ENCODE results near the gene PTPN6.

DNA sequence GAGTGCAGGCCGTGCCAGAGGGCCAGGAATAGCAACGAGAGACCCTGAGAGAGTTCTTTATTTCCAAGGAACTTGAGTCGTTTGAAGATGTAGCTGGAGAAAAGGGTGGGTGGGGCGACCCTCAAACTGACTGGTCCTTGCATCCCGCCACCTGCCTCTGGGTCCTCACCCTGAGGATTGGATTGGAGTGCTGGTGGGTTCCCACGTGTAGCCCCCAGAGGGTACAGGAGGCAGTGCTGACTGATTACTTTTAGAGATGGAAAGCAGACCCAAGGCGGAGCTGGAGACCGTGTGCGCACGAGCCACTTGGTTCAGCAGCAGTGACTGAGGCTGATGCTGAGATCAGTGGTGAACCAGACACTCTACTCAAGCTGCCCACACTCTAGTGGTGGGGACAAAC is 26.5 kb downstream of the PTPN6 start:
- TF ChIP-seq, protein P1, sequence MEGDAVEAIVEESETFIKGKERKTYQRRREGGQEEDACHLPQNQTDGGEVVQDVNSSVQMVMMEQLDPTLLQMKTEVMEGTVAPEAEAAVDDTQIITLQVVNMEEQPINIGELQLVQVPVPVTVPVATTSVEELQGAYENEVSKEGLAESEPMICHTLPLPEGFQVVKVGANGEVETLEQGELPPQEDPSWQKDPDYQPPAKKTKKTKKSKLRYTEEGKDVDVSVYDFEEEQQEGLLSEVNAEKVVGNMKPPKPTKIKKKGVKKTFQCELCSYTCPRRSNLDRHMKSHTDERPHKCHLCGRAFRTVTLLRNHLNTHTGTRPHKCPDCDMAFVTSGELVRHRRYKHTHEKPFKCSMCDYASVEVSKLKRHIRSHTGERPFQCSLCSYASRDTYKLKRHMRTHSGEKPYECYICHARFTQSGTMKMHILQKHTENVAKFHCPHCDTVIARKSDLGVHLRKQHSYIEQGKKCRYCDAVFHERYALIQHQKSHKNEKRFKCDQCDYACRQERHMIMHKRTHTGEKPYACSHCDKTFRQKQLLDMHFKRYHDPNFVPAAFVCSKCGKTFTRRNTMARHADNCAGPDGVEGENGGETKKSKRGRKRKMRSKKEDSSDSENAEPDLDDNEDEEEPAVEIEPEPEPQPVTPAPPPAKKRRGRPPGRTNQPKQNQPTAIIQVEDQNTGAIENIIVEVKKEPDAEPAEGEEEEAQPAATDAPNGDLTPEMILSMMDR (IDR thresholded peaks at IDR 0.05) = no peak
- TF ChIP-seq EZH2 (IDR thresholded peaks at IDR 0.05) (no peak), EZH2phosphoT487 (IDR thresholded peaks at IDR 0.05) (no peak)

Measured in neural progenitor cell (in vitro differentiated cells).